ENCODE results near the gene ZNF248.

- TF ChIP-seq EZH2 (IDR thresholded peaks at IDR 0.05) (no peak), CTCF (IDR thresholded peaks at IDR 0.05) (no peak), EZH2phosphoT487 (IDR thresholded peaks at IDR 0.05) (no peak)
Measured at GRCh38 chr10:37906382-37906781, 49.0 kb upstream of the ZNF248 start.

All from neural progenitor cell (in vitro differentiated cells).